ENCODE measurements around the gene TTLL5. TPM values are rescaled to one million over a fixed set of nuclear protein-coding genes. Genes with fewer than 3 reads are reported as not detected.

The TTLL5 gene
- total RNA-seq, 3 donors from 2014 or later (not counting 1 experiment from before 2014, with no cell fraction given): 27.1 to 34.3 (median 32.5) TPM

DNA sequence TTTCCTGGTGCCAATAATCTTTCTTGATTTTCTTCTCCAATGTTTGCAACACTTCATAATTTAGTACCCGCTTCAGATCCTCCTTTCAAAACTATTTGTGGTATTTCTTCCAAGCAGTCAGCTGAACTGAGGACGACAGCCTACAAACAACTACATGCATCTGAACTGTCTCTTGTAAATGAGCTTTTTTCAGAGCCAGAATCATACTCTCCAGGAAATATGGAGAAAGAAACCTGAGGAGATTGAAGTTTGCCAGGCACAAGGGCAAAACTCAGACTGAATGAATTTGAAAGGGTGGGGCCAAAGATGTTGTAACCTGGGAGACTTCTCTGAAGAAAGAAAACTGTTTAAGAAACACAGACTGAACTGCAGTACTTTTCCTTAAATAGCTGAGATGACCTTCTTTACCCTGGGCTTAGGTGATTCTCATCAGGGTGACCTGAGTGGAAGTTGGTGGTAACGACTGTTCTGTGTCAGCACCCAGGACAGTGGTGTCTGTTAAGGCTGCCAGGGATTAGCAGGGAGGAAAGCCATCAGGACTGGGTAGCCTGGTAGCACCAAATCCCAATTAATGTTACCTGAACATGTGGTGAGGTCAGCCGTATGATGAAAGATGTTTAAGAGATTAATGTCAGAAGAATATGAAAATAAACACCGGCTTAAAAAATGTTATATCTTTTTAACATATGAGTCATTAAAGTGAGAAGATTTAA lies 225.7 kb downstream of the TTLL5 start:
- H3K4me3 ChIP-seq (ENCODE audit: low read length): no peak overlapping the region
- Mint-ChIP-seq H3K27ac (no peak overlapping the region), H3K9me3 (no peaks in the 10 kb centered on the region), H3K4me1 (no peaks in the 10 kb centered on the region), H3K27me3 (ENCODE audit: low read depth in 2 of 2) (no peaks in the 10 kb centered on the region), H3K36me3 (no peaks in the 10 kb centered on the region), H3K4me3 (no peak overlapping the region)
- H3K9me3 ChIP-seq (ENCODE audit: control insufficient read depth, insufficient read depth, low read length): no peaks in the 10 kb centered on the region
- peaks cover 4% of the 10 kb centered on the region for H3K36me3 ChIP-seq (ENCODE audit: control insufficient read depth, insufficient read depth, low read length)
- DNase-seq (no peak), ATAC-seq (no peak)
- no peak overlapping the region for H3K27ac ChIP-seq (ENCODE audit: low read length)
- H3K4me1 ChIP-seq (ENCODE audit: control insufficient read depth, insufficient read depth, low read length): no peaks in the 10 kb centered on the region
- WGBS (ENCODE audit: insufficient coverage): 96% methylated on average over 4 of the region's 5 CpGs
- H3K27me3 ChIP-seq (ENCODE audit: control insufficient read depth, insufficient read depth, low read length): no peaks in the 10 kb centered on the region
- TF ChIP-seq, protein P1, sequence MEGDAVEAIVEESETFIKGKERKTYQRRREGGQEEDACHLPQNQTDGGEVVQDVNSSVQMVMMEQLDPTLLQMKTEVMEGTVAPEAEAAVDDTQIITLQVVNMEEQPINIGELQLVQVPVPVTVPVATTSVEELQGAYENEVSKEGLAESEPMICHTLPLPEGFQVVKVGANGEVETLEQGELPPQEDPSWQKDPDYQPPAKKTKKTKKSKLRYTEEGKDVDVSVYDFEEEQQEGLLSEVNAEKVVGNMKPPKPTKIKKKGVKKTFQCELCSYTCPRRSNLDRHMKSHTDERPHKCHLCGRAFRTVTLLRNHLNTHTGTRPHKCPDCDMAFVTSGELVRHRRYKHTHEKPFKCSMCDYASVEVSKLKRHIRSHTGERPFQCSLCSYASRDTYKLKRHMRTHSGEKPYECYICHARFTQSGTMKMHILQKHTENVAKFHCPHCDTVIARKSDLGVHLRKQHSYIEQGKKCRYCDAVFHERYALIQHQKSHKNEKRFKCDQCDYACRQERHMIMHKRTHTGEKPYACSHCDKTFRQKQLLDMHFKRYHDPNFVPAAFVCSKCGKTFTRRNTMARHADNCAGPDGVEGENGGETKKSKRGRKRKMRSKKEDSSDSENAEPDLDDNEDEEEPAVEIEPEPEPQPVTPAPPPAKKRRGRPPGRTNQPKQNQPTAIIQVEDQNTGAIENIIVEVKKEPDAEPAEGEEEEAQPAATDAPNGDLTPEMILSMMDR (IDR thresholded peaks at IDR 0.05): no peak
- intact Hi-C loops (cut with micrococcal nuclease): no loop called here

DNA sequence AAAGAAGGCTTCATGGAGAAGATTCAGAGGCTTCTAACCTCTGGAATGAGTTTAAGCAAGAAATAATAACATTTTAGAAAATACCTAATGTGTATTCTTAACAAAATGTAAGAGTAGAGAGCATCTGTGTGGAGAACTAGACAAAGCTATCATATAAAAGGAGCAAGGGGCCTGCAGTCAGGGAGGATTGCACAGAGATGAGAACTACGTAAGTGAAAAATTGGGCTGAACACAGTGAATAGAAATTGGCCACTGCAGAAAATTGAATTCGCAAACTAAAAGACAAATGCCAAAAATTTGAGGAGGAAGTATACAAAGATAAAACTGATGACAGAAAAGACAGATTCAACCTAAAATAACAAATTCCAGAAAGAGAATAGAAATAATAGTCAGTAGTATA lies 227.9 kb downstream of the TTLL5 start:
- no peak overlapping the region for H3K27ac ChIP-seq (ENCODE audit: low read length)
- H3K27ac Mint-ChIP-seq: no peak overlapping the region
- DNase-seq: no peak
- intact Hi-C loops (cut with micrococcal nuclease): no loop called here
- H3K36me3 ChIP-seq (ENCODE audit: control insufficient read depth, insufficient read depth, low read length): no peaks in the 10 kb centered on the region
- H3K4me3 ChIP-seq (ENCODE audit: low read length): no peak overlapping the region
- no peaks in the 10 kb centered on the region for H3K36me3 Mint-ChIP-seq
- no peak for ATAC-seq
- no peaks in the 10 kb centered on the region for H3K9me3 Mint-ChIP-seq
- TF ChIP-seq, protein P1 (IDR thresholded peaks at IDR 0.05): no peak
- no peak overlapping the region for H3K4me3 Mint-ChIP-seq
- no peaks in the 10 kb centered on the region for H3K27me3 ChIP-seq (ENCODE audit: control insufficient read depth, insufficient read depth, low read length)
- no peaks in the 10 kb centered on the region for H3K4me1 ChIP-seq (ENCODE audit: control insufficient read depth, insufficient read depth, low read length)
- H3K27me3 Mint-ChIP-seq (ENCODE audit: low read depth in 2 of 2): no peaks in the 10 kb centered on the region
- H3K9me3 ChIP-seq (ENCODE audit: control insufficient read depth, insufficient read depth, low read length): no peaks in the 10 kb centered on the region
- WGBS (ENCODE audit: insufficient coverage): 88% methylated on average over 2 of the region's 2 CpGs
- H3K4me1 Mint-ChIP-seq: no peaks in the 10 kb centered on the region

DNA sequence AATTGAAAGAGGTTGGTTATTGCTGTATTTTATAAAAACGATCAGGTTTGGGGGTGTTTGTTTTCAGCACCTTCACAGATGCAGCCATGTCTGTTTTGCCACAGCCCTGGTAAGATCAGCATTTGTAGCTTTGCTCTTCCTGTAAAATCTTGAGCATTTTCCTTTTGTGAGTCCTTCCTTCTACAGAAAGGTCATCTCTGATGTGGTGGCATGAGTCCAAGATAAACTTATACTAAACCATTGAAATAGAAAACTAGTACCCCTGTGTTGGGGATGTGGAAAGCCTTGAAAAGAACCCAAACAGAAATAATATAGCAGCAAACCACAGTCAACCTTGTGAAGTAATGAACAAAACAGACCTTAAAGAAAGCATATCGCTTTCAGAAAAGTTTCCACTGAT lies 235.3 kb downstream of the TTLL5 start:
- Histone ChIP-seq H3K9me3 (ENCODE audit: control insufficient read depth, insufficient read depth, low read length) (no peaks in the 10 kb centered on the region), H3K27me3 (ENCODE audit: control insufficient read depth, insufficient read depth, low read length) (no peaks in the 10 kb centered on the region), H3K27ac (ENCODE audit: low read length) (no peak overlapping the region), H3K4me3 (ENCODE audit: low read length) (no peak overlapping the region), H3K4me1 (ENCODE audit: control insufficient read depth, insufficient read depth, low read length) (no peaks in the 10 kb centered on the region), H3K36me3 (ENCODE audit: control insufficient read depth, insufficient read depth, low read length) (no peaks in the 10 kb centered on the region)
- WGBS (ENCODE audit: insufficient coverage): 70% methylated on average over 2 of the region's 2 CpGs
- TF ChIP-seq, protein P1 (IDR thresholded peaks at IDR 0.05): no peak
- intact Hi-C loops (cut with micrococcal nuclease): no loop called here
- H3K36me3 Mint-ChIP-seq: no peaks in the 10 kb centered on the region
- no peak overlapping the region for H3K4me3 Mint-ChIP-seq
- H3K27ac Mint-ChIP-seq: no peak overlapping the region
- ATAC-seq (no peak), DNase-seq (no peak)
- no peaks in the 10 kb centered on the region for H3K27me3 Mint-ChIP-seq (ENCODE audit: low read depth in 2 of 2)
- H3K9me3 Mint-ChIP-seq: no peaks in the 10 kb centered on the region
- no peaks in the 10 kb centered on the region for H3K4me1 Mint-ChIP-seq

DNA sequence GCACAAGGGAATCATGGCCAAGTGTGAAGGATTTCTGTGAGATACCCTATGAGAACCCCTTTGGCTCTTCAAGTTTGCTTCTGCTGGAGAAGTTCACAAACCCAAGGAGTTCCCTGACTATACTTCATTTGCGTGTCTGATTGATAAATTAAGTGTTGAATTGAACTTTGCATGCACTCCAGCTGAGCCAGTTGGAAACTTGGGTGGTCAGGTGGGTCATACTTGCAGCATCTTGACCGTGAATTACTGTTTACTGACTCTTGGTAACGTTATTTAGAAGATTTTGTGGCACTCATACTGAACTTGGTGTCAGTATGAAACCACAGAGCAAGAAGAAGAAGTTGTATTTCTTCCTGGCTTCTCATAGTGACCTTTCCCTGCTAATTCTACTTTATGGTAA lies 243.3 kb downstream of the TTLL5 start:
- TF ChIP-seq, protein P1 (IDR thresholded peaks at IDR 0.05): no peak
- Mint-ChIP-seq H3K27me3 (ENCODE audit: low read depth in 2 of 2) (no peaks in the 10 kb centered on the region), H3K9me3 (no peaks in the 10 kb centered on the region), H3K4me1 (no peaks in the 10 kb centered on the region), H3K27ac (no peak overlapping the region), H3K36me3 (no peaks in the 10 kb centered on the region), H3K4me3 (no peak overlapping the region)
- Histone ChIP-seq H3K9me3 (ENCODE audit: control insufficient read depth, insufficient read depth, low read length) (no peaks in the 10 kb centered on the region), H3K4me1 (ENCODE audit: control insufficient read depth, insufficient read depth, low read length) (no peaks in the 10 kb centered on the region), H3K36me3 (ENCODE audit: control insufficient read depth, insufficient read depth, low read length) (no peaks in the 10 kb centered on the region), H3K4me3 (ENCODE audit: low read length) (no peak overlapping the region), H3K27ac (ENCODE audit: low read length) (no peak overlapping the region), H3K27me3 (ENCODE audit: control insufficient read depth, insufficient read depth, low read length) (no peaks in the 10 kb centered on the region)
- intact Hi-C loops (cut with micrococcal nuclease): no loop called here
- WGBS (ENCODE audit: insufficient coverage): 42% methylated on average over 3 of the region's 3 CpGs
- DNase-seq: no peak
- ATAC-seq: no peak

Measured in natural killer cell (primary cell).